ENCODE data around the gene AP4E1. TPM values are rescaled to one million over a fixed set of nuclear protein-coding genes. Genes with fewer than 3 reads are reported as not detected.
A peak's percentile ranks its signal among the peaks of the same experiment; 100 is the strongest.

Gene AP4E1
- total and polyA plus RNA-seq, 2 of the 4 experiments (the other 2 are of a cell fraction), result 3.1 to 6.8 TPM

- H3K9me3 ChIP-seq (ENCODE audit: control insufficient read depth, insufficient read depth, low read length), result no peaks in the 10 kb centered on the region
- no peaks in the 10 kb centered on the region for H3K36me3 ChIP-seq (ENCODE audit: control insufficient read depth, insufficient read depth, low read length)
- no peak overlapping the region for H3K56ac ChIP-seq (ENCODE audit: extremely low read depth, insufficient read depth, low read length)
- H3K9me1 ChIP-seq (ENCODE audit: insufficient read depth, low read length), result peaks cover 15% of the 10 kb centered on the region; the same call in 1 of the 2 replicates
- dilution Hi-C loops (cut with HindIII; ENCODE audit: low sequenced_read_pairs, unreplicated experiment) (no loop called here), in situ Hi-C loops (cut with MboI; ENCODE audit: low sequenced_read_pairs) (no loop called here), intact Hi-C loops (cut with micrococcal nuclease) (no loop called here)
- H2BK120ac ChIP-seq (ENCODE audit: low read depth, low read length), result peak overlapping the region; percentile 72
- ChIA-PET POLR2A (ENCODE audit: unreplicated experiment) (no interaction called here), CTCF (no interaction called here)
- H3K4ac ChIP-seq (ENCODE audit: low read depth, low read length), result peak overlapping the region; percentile 62
- H3K27ac ChIP-seq (ENCODE audit: insufficient read depth, low read length), result no peak overlapping the region
- no peak for ATAC-seq (ENCODE audit: low read depth)
- peak overlapping the region; percentile 75 for H2BK20ac ChIP-seq (ENCODE audit: low read depth, low read length)
- H4K8ac ChIP-seq (ENCODE audit: low read depth in 2 of 2, low read length in 2 of 2), result peak overlapping the region in 1 of 2 experiments; percentile 60; a peak in 2 of 4 replicates
- H3K18ac ChIP-seq (ENCODE audit: low read depth, low read length), result peak overlapping the region; percentile 51; the same call in 1 of the 2 replicates
- H2AK5ac ChIP-seq (ENCODE audit: low read depth, low read length), result peak overlapping the region; percentile 81; the same call in 1 of the 2 replicates
- no peak overlapping the region for H3K23ac ChIP-seq (ENCODE audit: low read depth, low read length)
- H3K4me3 ChIP-seq (ENCODE audit: insufficient read depth, low read depth, low read length), result no peak overlapping the region
- H3K27me3 ChIP-seq (ENCODE audit: control insufficient read depth, insufficient read depth, low read length), result no peaks in the 10 kb centered on the region
- peaks cover 11% of the 10 kb centered on the region for H3K4me1 ChIP-seq (ENCODE audit: control insufficient read depth, insufficient read depth, low read length)
- H3K4me2 ChIP-seq (ENCODE audit: low read depth, low read length), result peak overlapping the region; percentile 48; the same call in 1 of the 2 replicates
- H3K14ac ChIP-seq (replicated peaks; ENCODE audit: low read depth, low read length), result peak overlapping the region; percentile 43; the same call in 1 of the 2 replicates
- peak; percentile 46 for DNase-seq
- TF ChIP-seq ELK1 (IDR thresholded peaks at IDR 0.05; ENCODE audit: borderline replicate concordance, low read depth, low read length) (no peak), NFE2L2 (IDR thresholded peaks at IDR 0.05; ENCODE audit: low read depth, low read length) (no peak), RAD21 (IDR thresholded peaks at IDR 0.05; ENCODE audit: low read length) (no peak), MXI1 (IDR thresholded peaks at IDR 0.05; ENCODE audit: borderline replicate concordance, low read depth, low read length) (no peak), FOS (IDR thresholded peaks at IDR 0.05; ENCODE audit: low read depth, low read length) (no peak), CTCF (conservative IDR thresholded peaks at IDR 0.05; ENCODE audit: low read depth, low read length) (no peak), RFX5 (IDR thresholded peaks at IDR 0.05; ENCODE audit: low read depth, low read length) (no peak), MAFK (IDR thresholded peaks at IDR 0.05; ENCODE audit: low read depth, low read length) (no peak), MAZ (IDR thresholded peaks at IDR 0.05; ENCODE audit: borderline replicate concordance, low read depth, low read length) (no peak), CHD1 (IDR thresholded peaks at IDR 0.05; ENCODE audit: low read depth, low read length) (no peak), BHLHE40 (IDR thresholded peaks at IDR 0.05; ENCODE audit: low read depth, low read length) (no peak), USF2 (IDR thresholded peaks at IDR 0.05; ENCODE audit: low read depth, low read length) (no peak)
- H2BK5ac ChIP-seq (ENCODE audit: low read depth, low read length, poor library complexity, severe bottlenecking), result peak overlapping the region; percentile 50
- peak overlapping the region; percentile 71; the same call in 1 of the 2 replicates for H4K91ac ChIP-seq (ENCODE audit: insufficient read depth, low read depth, low read length)
- WGBS, 2 experiments (ENCODE audit: extremely low coverage in 2 of 2, insufficient read length in 1 of 2), result no CpG with 5 or more reads among the region's 2 CpGs
- no TSS peak for BruUV-seq (replicated peaks)
- no peak overlapping the region for H4K5ac ChIP-seq (ENCODE audit: low read depth, low read length)
- H3K9ac ChIP-seq (ENCODE audit: low read depth, low read length), result no peak overlapping the region
- peak overlapping the region; percentile 47; the same call in 2 of the 3 replicates for H2BK15ac ChIP-seq (ENCODE audit: low read depth, low read length)
- H3K79me1 ChIP-seq (ENCODE audit: low read depth in 1 of 2, low read length in 2 of 2), result no peaks in the 10 kb centered on the region
- H2AK9ac ChIP-seq (replicated peaks; ENCODE audit: low read depth, low read length, poor library complexity), result no peak overlapping the region
- no peaks in the 10 kb centered on the region for H4K20me1 ChIP-seq (ENCODE audit: insufficient read depth, low read length)
- peak overlapping the region; percentile 28 for H2AFZ ChIP-seq (replicated peaks; ENCODE audit: low read length, poor library complexity)
Measured at GRCh38 chr15:50883903-50884302, 24.6 kb upstream of the AP4E1 start.

Measured in IMR-90 (cell line).